HepG2 (cell line): ENCODE results near the gene SYCP2. TPM values are rescaled to one million over a fixed set of nuclear protein-coding genes. Genes with fewer than 3 reads are reported as not detected.

ENCODE experiments used
- BRD4 ChIP-seq: sonication (generic); formaldehyde crosslinking; IDR thresholded peaks from 2 replicates; pipeline ENCODE4 v1.4.0; 2020; ENCODE audit warnings: missing genetic modification reagents
- DMTF1 ChIP-seq: sonication (generic); formaldehyde crosslinking; IDR thresholded peaks from 2 replicates; pipeline ENCODE4 v1.4.0; 2020; ENCODE audit warnings: mild to moderate bottlenecking, missing genetic modification reagents
- E2F1 ChIP-seq: sonication (generic); formaldehyde crosslinking; IDR thresholded peaks from 2 replicates; pipeline ENCODE4 v1.5.0; 2020; ENCODE audit warnings: missing genetic modification reagents
- HNRNPK ChIP-seq: fragments of 200-400 bp; formaldehyde crosslinking; IDR thresholded peaks from 2 replicates; pipeline ENCODE4 v1.6.1; 2018; ENCODE audit warnings: low read length, low read depth, moderate library complexity, mild to moderate bottlenecking; ENCODE audit not compliant: poor library complexity, severe bottlenecking
- HOMEZ ChIP-seq: IDR thresholded peaks from 2 replicates; pipeline ENCODE4 v1.6.1; 2016; ENCODE audit warnings: low read depth
- LCORL ChIP-seq, 2 experiments: fragments of 450-650 bp in 1 of 2; sonication (generic) in 1 of 2; formaldehyde crosslinking in 1 of 2; IDR thresholded peaks; 2 replicates each; pipeline versions ENCODE4 v1.5.0 to v1.6.1; 2017 to 2020; ENCODE audit warnings: antibody characterized with exemption in 1 of 2, missing genetic modification reagents in 1 of 2
- NFE2L1 ChIP-seq: sonication (generic); formaldehyde crosslinking; IDR thresholded peaks from 2 replicates; pipeline ENCODE4 v1.4.0; 2020; ENCODE audit warnings: missing genetic modification reagents, mild to moderate bottlenecking, borderline replicate concordance
- RARG ChIP-seq: sonication (generic); formaldehyde crosslinking; IDR thresholded peaks from 2 replicates; pipeline ENCODE4 v1.4.0; 2020; ENCODE audit warnings: low read depth, mild to moderate bottlenecking, missing genetic modification reagents
- SP5 ChIP-seq: IDR thresholded peaks from 2 replicates; pipeline ENCODE4 v1.6.1; 2016; ENCODE audit warnings: low read depth, borderline replicate concordance
- ZFP41 ChIP-seq: sonication (generic); formaldehyde crosslinking; IDR thresholded peaks from 2 replicates; pipeline ENCODE4 v1.4.0; 2020; ENCODE audit warnings: mild to moderate bottlenecking, missing genetic modification reagents, borderline replicate concordance
- ZNF18 ChIP-seq: sonication (generic); formaldehyde crosslinking; IDR thresholded peaks from 2 replicates; pipeline ENCODE4 v1.8.0; 2022; ENCODE audit warnings: mild to moderate bottlenecking, missing genetic modification reagents; ENCODE audit not compliant: insufficient replicate concordance
- ZNF33B ChIP-seq: sonication (generic); formaldehyde crosslinking; IDR thresholded peaks from 2 replicates; pipeline ENCODE4 v1.5.1; 2020; ENCODE audit warnings: mild to moderate bottlenecking, missing genetic modification reagents
- ZNF557 ChIP-seq: sonication (generic); formaldehyde crosslinking; IDR thresholded peaks from 2 replicates; pipeline ENCODE4 v1.4.0; 2020; ENCODE audit warnings: missing genetic modification reagents
- ZNF580 ChIP-seq: IDR thresholded peaks from 2 replicates; pipeline ENCODE4 v1.6.1; 2016; ENCODE audit warnings: low read depth, borderline replicate concordance
- ZNF644 ChIP-seq: IDR thresholded peaks from 2 replicates; pipeline ENCODE4 v1.6.1; 2016; ENCODE audit warnings: low read depth
- ZNF800 ChIP-seq: sonication (generic); formaldehyde crosslinking; IDR thresholded peaks from 2 replicates; pipeline ENCODE4 v1.4.0; 2020; ENCODE audit warnings: missing genetic modification reagents
- polyA plus RNA-seq, 8 experiments: library from polyadenylated mRNA; depleted of rRNA in 3 of 8; stranded (reverse) in 7 of 8; unstranded in 1 of 8; fragments of >200 nt; fragmentation: Illumina TruSeq in 4 of 8; extraction: Trizol in 4 of 8; gene quantifications; 2 replicates each; pipeline versions ENCODE4 v1.2.1 to v1.2.3, GENCODE V29; 2011 to 2016; ENCODE audit warnings: low read depth in 4 of 8, missing spikeins in 1 of 8, mixed read lengths in 1 of 8; ENCODE audit not compliant: insufficient read depth in 1 of 8
- total RNA-seq, 5 experiments: library from RNA; depleted of rRNA; stranded (reverse); fragments of >200 nt; fragmentation: Illumina TruSeq; extraction: Trizol; gene quantifications; 2 replicates each; pipeline ENCODE4 v1.2.3, GENCODE V29; 2016; ENCODE audit warnings: low read depth in 1 of 5

SYCP2 gene
- total and polyA plus RNA-seq, 2 of the 13 experiments (the other 11 are each of a cell fraction or from before 2014, with no cell fraction given), result 0.07 to 0.24 TPM

GRCh38 chr20:59940129-59940955 lies 6.9 kb upstream of the SYCP2 start, which contains the start of the genes FAM217B and PPP1R3D (continued):
- TF ChIP-seq SP5 (CRISPR knock-in tag) (peak; percentile 58), E2F1 (0 out of 2 replicates have a peak, but pooled peaks have one; percentile 4), RARG (CRISPR knock-in tag) (no peak; the same call in 1 of the 2 replicates), ZNF580 (CRISPR knock-in tag) (peak; percentile 75; the same call in 1 of the 2 replicates), ZNF557 (no peak; the same call in none of the 2 replicates), ZFP41 (no peak), HNRNPK (no peak), HOMEZ (CRISPR knock-in tag) (peak; percentile 76), ZNF644 (CRISPR knock-in tag) (no peak), ZNF800 (CRISPR knock-in tag) (peak; percentile 76), DMTF1 (CRISPR knock-in tag) (no peak), ZNF33B (CRISPR knock-in tag) (peak; percentile 84; the same call in 1 of the 2 replicates), ZNF18 (peak; percentile 11), LCORL (IDR thresholded peaks at IDR 0.05) (no peak), LCORL (CRISPR knock-in tag; IDR thresholded peaks at IDR 0.05) (no peak; the same call in 1 of the 2 replicates), BRD4 (CRISPR knock-in tag) (no peak; the same call in none of the 2 replicates), NFE2L1 (CRISPR knock-in tag) (peak; percentile 59; the same call in 1 of the 2 replicates)
